HG02642 (cell line): Measurements from ENCODE around the gene PRDX2.

ENCODE experiments used
- ATAC-seq: cut with Tn5 transposase; IDR thresholded peaks from one replicate; pipeline ENCODE4 v1.9.1; 2021; ENCODE audit warnings: mild to moderate bottlenecking; ENCODE audit not compliant: unreplicated experiment, poor library complexity

PRDX2 gene

DNA sequence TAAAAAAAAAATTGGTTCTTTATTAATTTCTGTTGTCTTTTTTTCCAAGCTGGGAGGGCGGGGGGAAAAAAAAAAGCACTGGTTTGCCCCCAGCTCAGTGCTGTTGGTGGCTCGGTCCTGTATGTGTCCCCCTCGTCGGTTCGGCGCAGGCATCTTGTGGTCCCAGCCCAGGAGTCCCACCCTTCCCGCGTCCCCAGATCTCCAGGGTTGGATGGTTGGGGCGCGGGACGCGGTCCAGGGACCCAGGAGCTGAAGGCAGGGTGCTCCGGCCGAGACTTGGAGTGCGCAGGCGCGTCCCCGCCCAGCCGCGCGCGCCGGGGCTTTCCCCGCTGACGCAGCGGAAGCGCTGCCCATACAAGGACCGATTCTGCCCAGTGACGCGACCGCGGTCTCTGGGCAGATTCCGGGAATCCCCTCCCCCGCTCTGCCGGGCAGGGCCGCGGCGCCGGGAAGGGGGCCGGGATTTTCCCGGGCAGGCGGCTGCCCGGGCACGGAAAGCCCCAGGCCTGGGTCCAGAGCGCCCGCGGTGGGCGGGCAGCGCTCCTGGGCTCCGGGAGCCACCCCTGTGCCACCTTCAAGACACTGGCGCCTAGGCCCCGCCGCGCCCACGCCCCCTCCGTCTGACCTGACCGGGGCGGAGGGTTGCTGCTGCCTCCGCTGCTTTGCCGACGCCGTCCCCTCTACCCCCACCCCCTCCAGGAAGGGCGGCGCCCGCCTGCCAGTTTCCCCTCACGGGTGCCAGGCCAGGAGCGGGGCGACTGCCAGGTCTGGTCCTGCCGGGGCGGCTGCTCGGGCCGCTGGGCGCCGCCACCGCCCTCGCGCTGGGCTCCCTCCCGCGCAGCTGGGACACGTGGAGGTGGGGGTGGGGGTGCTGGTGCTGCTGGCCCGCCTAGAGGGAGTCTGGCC is 8.1 kb downstream of the PRDX2 start:
- ATAC-seq: peak; percentile 40

DNA sequence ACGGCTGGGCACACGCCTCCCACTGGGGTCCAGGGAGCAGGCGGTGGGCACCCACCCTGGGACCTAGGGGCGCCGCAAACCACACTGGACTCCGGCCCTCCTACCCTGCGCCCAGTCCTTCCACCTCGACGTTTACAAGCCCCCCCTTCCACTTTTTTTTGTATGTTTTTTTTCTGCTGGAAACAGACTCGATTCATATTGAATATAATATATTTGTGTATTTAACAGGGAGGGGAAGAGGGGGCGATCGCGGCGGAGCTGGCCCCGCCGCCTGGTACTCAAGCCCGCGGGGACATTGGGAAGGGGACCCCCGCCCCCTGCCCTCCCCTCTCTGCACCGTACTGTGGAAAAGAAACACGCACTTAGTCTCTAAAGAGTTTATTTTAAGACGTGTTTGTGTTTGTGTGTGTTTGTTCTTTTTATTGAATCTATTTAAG is 8.7 kb downstream of the PRDX2 start:
- no peak for ATAC-seq

DNA sequence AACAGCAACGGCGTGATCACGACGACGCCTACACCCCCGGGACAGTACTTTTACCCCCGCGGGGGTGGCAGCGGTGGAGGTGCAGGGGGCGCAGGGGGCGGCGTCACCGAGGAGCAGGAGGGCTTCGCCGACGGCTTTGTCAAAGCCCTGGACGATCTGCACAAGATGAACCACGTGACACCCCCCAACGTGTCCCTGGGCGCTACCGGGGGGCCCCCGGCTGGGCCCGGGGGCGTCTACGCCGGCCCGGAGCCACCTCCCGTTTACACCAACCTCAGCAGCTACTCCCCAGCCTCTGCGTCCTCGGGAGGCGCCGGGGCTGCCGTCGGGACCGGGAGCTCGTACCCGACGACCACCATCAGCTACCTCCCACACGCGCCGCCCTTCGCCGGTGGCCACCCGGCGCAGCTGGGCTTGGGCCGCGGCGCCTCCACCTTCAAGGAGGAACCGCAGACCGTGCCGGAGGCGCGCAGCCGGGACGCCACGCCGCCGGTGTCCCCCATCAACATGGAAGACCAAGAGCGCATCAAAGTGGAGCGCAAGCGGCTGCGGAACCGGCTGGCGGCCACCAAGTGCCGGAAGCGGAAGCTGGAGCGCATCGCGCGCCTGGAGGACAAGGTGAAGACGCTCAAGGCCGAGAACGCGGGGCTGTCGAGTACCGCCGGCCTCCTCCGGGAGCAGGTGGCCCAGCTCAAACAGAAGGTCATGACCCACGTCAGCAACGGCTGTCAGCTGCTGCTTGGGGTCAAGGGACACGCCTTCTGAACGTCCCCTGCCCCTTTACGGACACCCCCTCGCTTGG is 9.3 kb downstream of the PRDX2 start:
- no peak for ATAC-seq

DNA sequence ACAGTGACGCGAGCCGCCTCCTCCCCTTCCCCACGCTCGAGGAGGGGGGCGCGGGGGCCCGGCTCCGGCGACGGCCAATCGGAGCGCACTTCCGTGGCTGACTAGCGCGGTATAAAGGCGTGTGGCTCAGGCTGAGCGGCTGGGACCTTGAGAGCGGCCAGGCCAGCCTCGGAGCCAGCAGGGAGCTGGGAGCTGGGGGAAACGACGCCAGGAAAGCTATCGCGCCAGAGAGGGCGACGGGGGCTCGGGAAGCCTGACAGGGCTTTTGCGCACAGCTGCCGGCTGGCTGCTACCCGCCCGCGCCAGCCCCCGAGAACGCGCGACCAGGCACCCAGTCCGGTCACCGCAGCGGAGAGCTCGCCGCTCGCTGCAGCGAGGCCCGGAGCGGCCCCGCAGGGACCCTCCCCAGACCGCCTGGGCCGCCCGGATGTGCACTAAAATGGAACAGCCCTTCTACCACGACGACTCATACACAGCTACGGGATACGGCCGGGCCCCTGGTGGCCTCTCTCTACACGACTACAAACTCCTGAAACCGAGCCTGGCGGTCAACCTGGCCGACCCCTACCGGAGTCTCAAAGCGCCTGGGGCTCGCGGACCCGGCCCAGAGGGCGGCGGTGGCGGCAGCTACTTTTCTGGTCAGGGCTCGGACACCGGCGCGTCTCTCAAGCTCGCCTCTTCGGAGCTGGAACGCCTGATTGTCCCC is 10.1 kb downstream of the PRDX2 start, which contains the start of gene JUNB:
JUNB (plus strand) TSS at position 142 of the 706 bp plus-strand sequence; CDS start at position 428, 286 bp downstream.
- peak; percentile 36 for ATAC-seq

DNA sequence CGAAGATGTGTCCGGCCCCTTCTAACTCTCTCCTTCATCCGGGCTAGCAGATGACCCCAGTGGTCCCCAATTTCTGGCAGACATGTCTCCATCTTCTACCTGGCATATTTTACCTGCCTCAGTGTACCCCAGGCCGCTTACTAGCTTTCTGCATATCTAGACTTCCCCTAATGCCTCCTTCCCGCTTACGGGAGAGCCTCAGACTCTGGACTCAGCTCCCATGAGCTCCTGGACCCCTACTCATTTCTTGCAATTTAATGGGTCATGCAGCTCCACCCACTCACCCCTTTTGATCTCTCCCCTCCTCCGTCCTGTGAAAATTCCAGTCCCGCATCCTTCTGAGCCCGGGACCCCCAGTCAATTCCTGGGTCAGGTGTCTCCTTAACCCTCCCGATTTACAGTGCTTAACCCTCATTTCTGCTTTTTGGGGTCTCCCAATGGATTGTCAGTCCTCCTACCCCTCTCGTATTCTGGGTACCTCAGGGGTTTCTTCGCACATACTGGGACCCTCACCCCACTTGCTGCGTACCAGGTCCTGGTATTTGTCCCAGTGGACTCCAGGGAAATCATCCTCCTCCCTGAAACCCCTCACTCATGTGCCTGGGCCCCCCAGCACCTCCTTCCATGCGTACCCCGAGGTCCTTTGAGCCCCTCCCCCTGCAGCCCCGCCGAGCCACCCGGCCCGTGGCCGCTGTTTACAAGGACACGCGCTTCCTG is 10.8 kb downstream of the PRDX2 start:
- ATAC-seq: no peak

GRCh38 chr19:12789904-12790619 is 11.5 kb downstream of the PRDX2 start:
- peak; percentile 44 for ATAC-seq

DNA sequence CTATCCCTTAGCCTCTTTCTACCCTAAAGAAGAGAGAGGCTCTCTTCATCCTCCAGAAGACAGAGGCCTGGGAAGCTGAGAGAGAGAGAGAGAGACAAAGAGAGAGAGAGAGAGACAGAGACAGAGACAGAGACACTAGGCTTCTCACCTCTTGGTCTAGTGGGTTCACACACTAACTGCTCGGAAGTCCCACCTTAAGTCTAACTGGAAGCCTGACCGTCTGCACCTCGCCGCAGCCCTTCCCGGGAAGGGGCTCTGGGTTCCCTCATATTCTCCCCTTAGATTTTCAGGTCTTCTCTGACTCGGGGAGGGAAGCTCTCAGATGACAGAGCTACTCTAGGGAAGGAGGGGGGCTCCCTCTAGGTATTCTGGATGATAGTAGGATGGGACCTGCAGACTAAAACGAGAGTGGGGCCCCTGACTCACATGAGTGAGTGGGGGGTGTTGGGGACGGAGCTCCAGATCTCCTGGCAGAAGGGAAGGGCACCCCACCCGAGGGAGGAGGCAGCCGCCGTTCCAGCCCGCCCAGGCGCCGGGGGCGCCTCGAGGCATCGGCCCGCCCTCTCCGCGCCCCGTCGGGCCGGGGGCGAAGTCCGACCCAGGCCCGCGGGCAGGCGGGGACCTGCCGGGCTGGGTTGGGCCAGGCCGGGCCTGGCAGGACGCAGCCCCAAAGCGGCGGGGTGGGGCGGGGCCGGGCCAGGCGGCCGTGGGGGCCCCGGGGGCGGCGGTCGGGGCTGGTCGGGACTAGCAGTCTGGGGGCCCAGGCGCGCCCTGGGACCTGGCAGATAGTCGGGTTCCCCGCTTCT is 12.3 kb downstream of the PRDX2 start:
- no peak for ATAC-seq

DNA sequence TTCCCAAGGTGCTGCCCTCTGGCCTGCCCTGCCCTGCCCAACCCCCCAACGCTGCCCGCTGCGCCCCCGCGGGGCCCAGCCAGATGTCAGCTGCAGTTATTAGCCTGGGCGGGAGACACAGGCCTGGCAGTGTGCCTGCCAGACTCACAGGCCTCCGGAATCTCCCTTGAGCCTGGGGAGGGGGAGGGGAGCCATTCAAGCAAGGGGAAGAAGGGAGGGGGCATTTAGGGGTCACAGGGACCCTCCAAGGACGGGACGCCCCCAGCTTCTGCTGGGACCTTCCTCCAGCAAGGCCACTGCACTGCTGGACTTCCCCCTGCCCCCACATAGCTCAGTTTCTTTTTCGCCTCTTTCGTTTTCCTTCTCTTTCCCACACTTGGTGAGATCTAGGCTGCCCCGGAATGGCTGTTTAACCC is 12.9 kb downstream of the PRDX2 start:
- ATAC-seq: no peak

GRCh38 chr19:12788042-12788681 is 13.4 kb downstream of the PRDX2 start:
- no peak for ATAC-seq

DNA sequence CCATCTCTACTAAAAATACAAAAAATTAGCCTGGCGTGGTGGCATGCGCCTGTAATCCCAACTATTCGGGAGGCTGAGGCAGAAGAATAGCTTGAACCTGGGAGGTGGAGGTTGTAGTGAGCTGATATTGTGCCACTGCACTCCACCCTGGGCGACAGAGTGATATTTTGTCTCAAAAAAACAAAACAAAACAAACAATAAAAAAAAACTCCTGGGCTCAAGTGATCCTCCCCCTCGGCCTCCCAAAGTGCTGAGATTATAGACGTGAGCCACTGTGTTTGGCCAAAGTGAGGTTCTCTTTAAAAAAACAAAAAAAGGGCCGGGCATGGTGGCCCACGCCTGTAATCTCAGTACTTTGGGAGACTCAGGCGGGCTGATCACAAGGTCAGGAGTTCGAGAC is 14.1 kb downstream of the PRDX2 start:
- no peak for ATAC-seq

DNA sequence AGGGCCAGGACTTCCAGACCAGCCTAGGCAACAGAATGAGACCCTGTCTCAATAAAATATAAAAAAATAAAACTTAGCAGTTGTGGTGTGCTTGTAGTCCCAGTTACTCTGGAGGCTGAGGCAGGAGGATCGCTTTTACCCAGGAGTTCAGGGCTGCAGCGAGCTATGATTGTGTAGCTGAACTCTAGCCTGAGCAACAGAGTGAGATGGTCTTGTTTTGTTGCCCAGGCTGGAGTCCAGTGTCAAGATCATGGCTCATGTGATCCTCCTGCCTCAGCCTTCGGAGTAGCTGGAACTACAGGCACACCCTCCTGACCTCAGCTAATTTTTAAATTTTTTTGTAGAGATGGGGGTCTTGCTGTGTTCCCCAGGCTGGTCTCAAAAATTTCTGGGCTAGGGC is 14.6 kb downstream of the PRDX2 start:
- ATAC-seq: no peak

DNA sequence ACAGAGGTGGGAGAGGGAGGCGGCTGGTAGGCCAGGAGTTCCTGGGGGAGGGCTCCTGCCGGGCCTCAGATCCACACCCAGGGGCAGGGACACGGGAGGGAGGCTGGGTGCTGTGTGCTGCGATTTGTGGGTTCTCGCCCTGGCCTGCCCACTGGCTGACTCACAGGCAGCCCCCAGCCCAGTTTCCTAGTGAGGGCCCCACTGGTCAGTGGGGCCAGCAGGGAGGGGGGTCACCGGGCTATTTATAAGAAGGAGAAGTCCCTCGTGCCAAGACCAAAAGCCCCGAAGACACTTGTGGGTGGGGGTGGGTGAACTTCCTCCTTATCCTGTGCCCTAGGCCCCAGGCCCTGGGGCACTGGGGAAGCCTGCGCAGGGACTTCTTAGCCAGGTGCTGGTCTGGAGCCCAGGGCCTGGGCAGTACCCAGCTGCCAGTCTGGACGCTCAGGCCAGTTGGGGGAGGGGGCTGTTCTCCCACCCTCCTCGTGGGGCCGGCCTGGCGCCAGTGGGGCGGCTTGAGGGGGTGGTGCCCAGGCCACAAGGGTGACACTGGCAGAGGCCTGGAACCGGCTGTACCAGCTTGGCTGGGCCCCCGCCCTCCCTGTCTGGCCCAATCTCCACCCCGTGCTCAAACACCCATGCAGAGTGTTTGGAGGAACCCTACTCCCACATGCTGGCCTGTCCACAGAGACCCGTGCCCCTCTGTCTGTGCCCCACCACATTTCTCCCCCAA is 15.3 kb downstream of the PRDX2 start:
- ATAC-seq: no peak

- ATAC-seq: no peak
Observed at GRCh38 chr19:12785431-12786031, 16.1 kb downstream of the PRDX2 start.

- no peak for ATAC-seq
Observed at GRCh38 chr19:12784871-12785430, 16.6 kb downstream of the PRDX2 start.

- no peak for ATAC-seq
Observed at GRCh38 chr19:12784394-12784870, 17.2 kb downstream of the PRDX2 start.

DNA sequence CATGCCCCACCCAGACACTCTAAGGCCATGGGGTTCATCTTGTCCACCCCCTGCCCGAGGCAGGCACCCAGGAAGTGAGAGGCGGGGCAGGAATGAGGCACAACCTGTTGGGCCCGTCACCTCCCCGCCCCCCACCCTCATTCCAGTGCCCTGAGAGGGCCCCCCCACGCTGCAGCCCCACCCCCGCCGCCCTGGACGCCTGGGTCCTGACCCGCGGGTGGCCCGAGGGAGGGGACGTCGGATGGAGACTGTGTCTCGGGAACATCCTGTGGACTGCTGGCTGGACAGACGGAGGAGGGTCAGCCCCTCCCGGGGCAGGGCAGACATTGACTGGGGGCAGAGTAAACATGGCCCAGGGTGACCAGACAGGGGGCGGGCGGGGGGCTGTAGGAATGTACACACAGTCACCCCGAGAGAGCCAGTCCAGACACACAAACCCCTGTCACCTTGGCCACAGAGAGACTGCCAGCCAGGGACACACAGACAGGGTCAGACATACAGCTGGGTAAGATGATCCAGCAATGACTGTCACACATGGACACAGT is 17.7 kb downstream of the PRDX2 start:
- ATAC-seq: no peak
